Pancreas (tissue), 10 donors: ENCODE measurements around the gene ERC1. TPM values are rescaled to one million over a fixed set of nuclear protein-coding genes. Genes with fewer than 3 reads are reported as not detected.

Experiments used
- ATAC-seq, 4 donors: fragments of 200-7000 bp; cut with Tn5 transposase; one replicate each; pipeline versions ENCODE4 v1.8.0 to v1.9.1; 2020; ENCODE audit warnings: mild to moderate bottlenecking in 4 of 4, moderate library complexity in 4 of 4
- DNase-seq, 6 donors: peaks; one replicate each; pipeline ENCODE4 v3.0.0-alpha.2; 2020
- FAIRE-seq: peaks from 2 replicates; lab custom pipeline; 2012; peaks lifted over from hg19 to GRCh38; lab: Jason Lieb, UNC
- H3K27ac ChIP-seq, 4 donors: fragments of 200-600 bp; sonication (generic); 1 replicate in 3 of 4; 2 replicates in 1 of 4; pipeline versions ENCODE4 v1.5.0 to v1.8.0; 2020
- H3K27me3 ChIP-seq, 4 donors: fragments of 200-600 bp; one replicate each; pipeline ENCODE4 v1.8.0; 2021
- H3K36me3 ChIP-seq, 3 donors: fragments of 200-600 bp; sonication (generic) in 1 of 3; one replicate each; pipeline versions ENCODE4 v1.5.0 to v1.8.0; 2020 to 2021
- H3K4me1 ChIP-seq, 3 donors: fragments of 200-600 bp; one replicate each; pipeline ENCODE4 v1.8.0; 2021
- H3K4me3 ChIP-seq, 4 donors: fragments of 200-600 bp; sonication (generic) in 2 of 4; one replicate each; pipeline versions ENCODE4 v1.5.0 to v1.8.0; 2020 to 2021
- H3K9me3 ChIP-seq, 4 donors: fragments of 200-600 bp; one replicate each; pipeline ENCODE4 v1.8.0; 2021
- CTCF ChIP-seq, 4 donors: fragments of 200-600 bp; sonication (generic) in 3 of 4; IDR thresholded peaks; one replicate each; pipeline versions ENCODE4 v1.5.0 to v1.8.0; 2021; ENCODE audit warnings: antibody characterized with exemption in 4 of 4
- WGBS, 2 donors: extraction: QIAGEN DNeasy Blood & Tissue Kit; methylation state at CpG; one replicate each; pipeline ENCODE4 v1.1.7; 2013; 5-methylcytosine and 5-hydroxymethylcytosine counted together
- intact Hi-C, 3 donors: fragments of 100-400 bp; cut with DNase I; formaldehyde crosslinking; loops; one replicate each; pipeline versions ENCODE4 v1.11.1 to v1.14.2; 2022
- polyA plus RNA-seq, 2 donors: library from polyadenylated mRNA; stranded (reverse); fragments of 200-250 nt; gene quantifications; one replicate each; pipeline ENCODE4 v1.2.3, GENCODE V29; 2013
- total RNA-seq, 6 donors: library from RNA; stranded (reverse); fragmentation: NEBNext Ultra II Directional in 4 of 6; extraction: Animal tissue kit (Norgen Biotek cat#: 25700) in 4 of 6; gene quantifications; one replicate each; pipeline versions ENCODE4 v1.2.1 to v1.2.4, GENCODE V29; 2021 to 2023
- donor health status: healthy with polysubstance abuse.
- donor health status: DM: no; HTN: no; CAD: no; lungs with moderate emphysema.
- donor health status: DM: no; HTN: no; CAD: no.
- donor health status: control.
- donor health status: control.
- donor health status: Bipolar disorder and iron deficiency.
- donor health status: DM: yes; HTN: yes; CAD: no.
- donor health status: DM: no; HTN: no; CAD: no.
- donor health status: DM: no; HTN: no; CAD: no.
- donor health status: DM: yes; HTN: yes; CAD: no.

Gene ERC1
- 10 to 100 TPM; 17.9 to 41.4 (median 21.4) TPM for total RNA-seq
- polyA plus RNA-seq: 1 to 10 TPM; 4.1 to 5.5 TPM

- TF ChIP-seq CTCF (IDR thresholded peaks at IDR 0.05): no peak
- peak within 1 kb of the TSS; percentile 96 to 99 (median 98) for H3K27ac ChIP-seq
- H3K27me3 ChIP-seq: no peaks in the 10 kb centered on the region
- no peaks in the 10 kb centered on the region for H3K36me3 ChIP-seq
- H3K9me3 ChIP-seq: no peaks in the 10 kb centered on the region
- DNase-seq (peak; percentile 84 to 97 (median 90)), FAIRE-seq (no peak), ATAC-seq (peak; percentile 91 to 95 (median 94))
- WGBS, 2 donors: 0% methylated on average over 37 to 87 of the region's 87 CpGs
- H3K4me1 ChIP-seq: peaks cover 3 to 19% (median 15%) of the 10 kb centered on the region in 3 donors
- H3K4me3 ChIP-seq: peak within 1 kb of the TSS; percentile 59 to 89 (median 69)
- intact Hi-C loops: no loop called here
Observed at GRCh38 chr12:990661-991349, at the start of gene ERC1. ERC1 (plus strand) TSS chr12:991223; CDS start chr12:1027904, 36,681 bp downstream.

- Histone ChIP-seq H3K27ac (no peak overlapping the region), H3K27me3 (no peaks in the 10 kb centered on the region), H3K4me3 (no peak overlapping the region), H3K9me3 (no peaks in the 10 kb centered on the region), H3K4me1 (peaks cover 0 to 2% (median 0%) of the 10 kb centered on the region in 3 donors), H3K36me3 (peaks cover 0 to 5% (median 0%) of the 10 kb centered on the region in 3 donors)
- ATAC-seq (no peak), DNase-seq (no peak), FAIRE-seq (no peak)
- intact Hi-C loops: no loop called here
- WGBS, 2 donors: 90 to 92% methylated on average over 6 of the region's 6 CpGs
- TF ChIP-seq CTCF (IDR thresholded peaks at IDR 0.05): no peak
Observed at GRCh38 chr12:943051-943450, 48.0 kb upstream of the ERC1 start.

- 82 to 84% methylated on average over 7 of the region's 7 CpGs for WGBS, 2 donors
- H3K4me3 ChIP-seq: no peak overlapping the region
- ATAC-seq: no peak
- TF ChIP-seq CTCF (IDR thresholded peaks at IDR 0.05): no peak
- FAIRE-seq: no peak
- H3K4me1 ChIP-seq: peaks cover 0 to 6% (median 4%) of the 10 kb centered on the region in 3 donors
- H3K36me3 ChIP-seq: peaks cover 0 to 5% (median 0%) of the 10 kb centered on the region in 3 donors
- DNase-seq: no peak
- H3K27ac ChIP-seq: no peak overlapping the region
- H3K9me3 ChIP-seq: no peaks in the 10 kb centered on the region
- H3K27me3 ChIP-seq: no peaks in the 10 kb centered on the region
- intact Hi-C loops: no loop called here
Observed at GRCh38 chr12:944211-944610, 46.8 kb upstream of the ERC1 start.

- H3K27ac ChIP-seq: no peak overlapping the region
- intact Hi-C loops: no loop called here
Observed at GRCh38 chr12:946212-946611, 44.8 kb upstream of the ERC1 start.

More at GRCh38 chr12:946212-946611, 44.8 kb upstream of the ERC1 start:
- H3K27me3 ChIP-seq: no peaks in the 10 kb centered on the region
- peaks cover 0 to 2% (median 0%) of the 10 kb centered on the region in 3 donors for H3K36me3 ChIP-seq
- no peak overlapping the region for H3K4me3 ChIP-seq
- TF ChIP-seq CTCF (IDR thresholded peaks at IDR 0.05): no peak
- peaks cover 0 to 6% (median 4%) of the 10 kb centered on the region in 3 donors for H3K4me1 ChIP-seq
- FAIRE-seq (no peak), ATAC-seq (no peak), DNase-seq (no peak)
- H3K9me3 ChIP-seq: no peaks in the 10 kb centered on the region
